Measurements from ENCODE around the gene CEP57L1.

- TF ChIP-seq, protein P1, sequence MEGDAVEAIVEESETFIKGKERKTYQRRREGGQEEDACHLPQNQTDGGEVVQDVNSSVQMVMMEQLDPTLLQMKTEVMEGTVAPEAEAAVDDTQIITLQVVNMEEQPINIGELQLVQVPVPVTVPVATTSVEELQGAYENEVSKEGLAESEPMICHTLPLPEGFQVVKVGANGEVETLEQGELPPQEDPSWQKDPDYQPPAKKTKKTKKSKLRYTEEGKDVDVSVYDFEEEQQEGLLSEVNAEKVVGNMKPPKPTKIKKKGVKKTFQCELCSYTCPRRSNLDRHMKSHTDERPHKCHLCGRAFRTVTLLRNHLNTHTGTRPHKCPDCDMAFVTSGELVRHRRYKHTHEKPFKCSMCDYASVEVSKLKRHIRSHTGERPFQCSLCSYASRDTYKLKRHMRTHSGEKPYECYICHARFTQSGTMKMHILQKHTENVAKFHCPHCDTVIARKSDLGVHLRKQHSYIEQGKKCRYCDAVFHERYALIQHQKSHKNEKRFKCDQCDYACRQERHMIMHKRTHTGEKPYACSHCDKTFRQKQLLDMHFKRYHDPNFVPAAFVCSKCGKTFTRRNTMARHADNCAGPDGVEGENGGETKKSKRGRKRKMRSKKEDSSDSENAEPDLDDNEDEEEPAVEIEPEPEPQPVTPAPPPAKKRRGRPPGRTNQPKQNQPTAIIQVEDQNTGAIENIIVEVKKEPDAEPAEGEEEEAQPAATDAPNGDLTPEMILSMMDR (IDR thresholded peaks at IDR 0.05; ENCODE audit: insufficient read depth, low read length), result no peak
- no peak for TF ChIP-seq GABPA (IDR thresholded peaks at IDR 0.05; ENCODE audit: low read depth)
- TF ChIP-seq SPI1 (IDR thresholded peaks at IDR 0.05; ENCODE audit: borderline replicate concordance, low read depth), result no peak
- TF ChIP-seq POLR2AphosphoS5 (IDR thresholded peaks at IDR 0.05; ENCODE audit: low read depth), result no peak
Measured at GRCh38 chr6:109081026-109081425, 14.3 kb upstream of the CEP57L1 start.

Data from HL-60 (cell line).